GM12872 (cell line): ENCODE data around the gene COL19A1.

Source experiments
- CTCF ChIP-seq: IDR thresholded peaks from 3 replicates; pipeline ENCODE4 v1.5.1; 2011; ENCODE audit warnings: low read depth, mild to moderate bottlenecking, low read length, moderate library complexity; ENCODE audit not compliant: insufficient read depth

The COL19A1 gene

GRCh38 chr6:70028926-70029325 lies 162.6 kb downstream of the COL19A1 start:
- TF ChIP-seq CTCF: no peak

- no peak for TF ChIP-seq CTCF
Observed at GRCh38 chr6:70033781-70034180, 167.4 kb downstream of the COL19A1 start.

GRCh38 chr6:70037445-70037844 lies 171.1 kb downstream of the COL19A1 start:
- TF ChIP-seq CTCF: no peak

- TF ChIP-seq CTCF: no peak
Observed at GRCh38 chr6:70040766-70041165, 174.4 kb downstream of the COL19A1 start.

GRCh38 chr6:70041411-70041810 lies 175.1 kb downstream of the COL19A1 start:
- no peak for TF ChIP-seq CTCF

- TF ChIP-seq CTCF: no peak
Observed at GRCh38 chr6:70045413-70045812, 179.1 kb downstream of the COL19A1 start.

- TF ChIP-seq CTCF: no peak
Observed at GRCh38 chr6:70051197-70052124, 185.1 kb downstream of the COL19A1 start.
